ENCODE measurements around the gene IL37.

DNA sequence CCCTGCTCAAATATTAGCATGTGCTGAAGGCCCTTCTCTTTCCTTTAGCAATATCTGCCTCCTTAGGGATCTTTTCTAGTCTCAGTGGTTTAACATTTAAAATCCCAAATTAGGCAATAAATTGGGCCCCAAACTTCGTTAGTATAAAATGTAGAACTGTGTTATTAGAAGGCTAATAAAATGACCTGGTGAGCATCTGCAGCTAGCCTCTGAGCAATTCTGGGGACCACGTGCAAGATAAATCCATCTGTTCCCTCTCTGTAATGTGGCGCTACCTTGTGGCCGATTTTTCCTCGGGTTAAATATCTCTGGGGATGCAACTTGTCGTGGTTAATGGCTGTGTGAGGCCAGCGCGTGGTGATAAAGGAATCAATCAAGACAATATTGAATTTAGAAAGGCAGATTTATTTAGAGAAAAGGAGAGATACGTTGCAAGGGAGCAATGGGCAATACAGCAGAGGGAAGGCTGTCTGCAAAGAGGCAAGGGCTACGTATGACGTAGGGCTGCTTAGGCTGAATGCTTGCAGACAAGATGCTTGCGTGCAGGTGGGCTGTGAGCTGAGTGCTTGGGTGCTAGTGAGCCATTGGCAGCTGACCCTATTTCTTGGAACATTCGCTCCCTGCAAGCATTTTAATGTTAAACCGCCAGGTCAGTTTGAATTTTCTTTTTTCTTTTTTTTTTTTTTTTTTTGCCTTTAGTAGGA lies 48.3 kb downstream of the IL37 start:
- TF ChIP-seq, protein P1, sequence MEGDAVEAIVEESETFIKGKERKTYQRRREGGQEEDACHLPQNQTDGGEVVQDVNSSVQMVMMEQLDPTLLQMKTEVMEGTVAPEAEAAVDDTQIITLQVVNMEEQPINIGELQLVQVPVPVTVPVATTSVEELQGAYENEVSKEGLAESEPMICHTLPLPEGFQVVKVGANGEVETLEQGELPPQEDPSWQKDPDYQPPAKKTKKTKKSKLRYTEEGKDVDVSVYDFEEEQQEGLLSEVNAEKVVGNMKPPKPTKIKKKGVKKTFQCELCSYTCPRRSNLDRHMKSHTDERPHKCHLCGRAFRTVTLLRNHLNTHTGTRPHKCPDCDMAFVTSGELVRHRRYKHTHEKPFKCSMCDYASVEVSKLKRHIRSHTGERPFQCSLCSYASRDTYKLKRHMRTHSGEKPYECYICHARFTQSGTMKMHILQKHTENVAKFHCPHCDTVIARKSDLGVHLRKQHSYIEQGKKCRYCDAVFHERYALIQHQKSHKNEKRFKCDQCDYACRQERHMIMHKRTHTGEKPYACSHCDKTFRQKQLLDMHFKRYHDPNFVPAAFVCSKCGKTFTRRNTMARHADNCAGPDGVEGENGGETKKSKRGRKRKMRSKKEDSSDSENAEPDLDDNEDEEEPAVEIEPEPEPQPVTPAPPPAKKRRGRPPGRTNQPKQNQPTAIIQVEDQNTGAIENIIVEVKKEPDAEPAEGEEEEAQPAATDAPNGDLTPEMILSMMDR (IDR thresholded peaks at IDR 0.05), result no peak
- no peak for TF ChIP-seq POLR2A (IDR thresholded peaks at IDR 0.05)
